Left lobe of liver (tissue), 2 donors: ENCODE results near the gene MAP3K4. TPM values are rescaled to one million over a fixed set of nuclear protein-coding genes. Genes with fewer than 3 reads are reported as not detected.

Experiments used
- ATAC-seq: fragments of 200-7000 bp; cut with Tn5 transposase; one replicate; pipeline ENCODE4 v1.9.1; 2020; ENCODE audit warnings: mild to moderate bottlenecking, moderate library complexity
- DNase-seq: peaks from one replicate; pipeline ENCODE4 v3.0.0-alpha.2; 2020; ENCODE audit warnings: low spot score
- total RNA-seq: library from RNA; stranded (reverse); gene quantifications from one replicate; pipeline ENCODE4 v1.2.1, GENCODE V29; 2021
- donor health status: DM: no; HTN: no; CAD: no; lungs with moderate emphysema.
- donor health status: DM: no; HTN: yes; CAD: no.

MAP3K4 gene
- total RNA-seq, 1 donor from 2014 or later = 11.2 TPM

DNA sequence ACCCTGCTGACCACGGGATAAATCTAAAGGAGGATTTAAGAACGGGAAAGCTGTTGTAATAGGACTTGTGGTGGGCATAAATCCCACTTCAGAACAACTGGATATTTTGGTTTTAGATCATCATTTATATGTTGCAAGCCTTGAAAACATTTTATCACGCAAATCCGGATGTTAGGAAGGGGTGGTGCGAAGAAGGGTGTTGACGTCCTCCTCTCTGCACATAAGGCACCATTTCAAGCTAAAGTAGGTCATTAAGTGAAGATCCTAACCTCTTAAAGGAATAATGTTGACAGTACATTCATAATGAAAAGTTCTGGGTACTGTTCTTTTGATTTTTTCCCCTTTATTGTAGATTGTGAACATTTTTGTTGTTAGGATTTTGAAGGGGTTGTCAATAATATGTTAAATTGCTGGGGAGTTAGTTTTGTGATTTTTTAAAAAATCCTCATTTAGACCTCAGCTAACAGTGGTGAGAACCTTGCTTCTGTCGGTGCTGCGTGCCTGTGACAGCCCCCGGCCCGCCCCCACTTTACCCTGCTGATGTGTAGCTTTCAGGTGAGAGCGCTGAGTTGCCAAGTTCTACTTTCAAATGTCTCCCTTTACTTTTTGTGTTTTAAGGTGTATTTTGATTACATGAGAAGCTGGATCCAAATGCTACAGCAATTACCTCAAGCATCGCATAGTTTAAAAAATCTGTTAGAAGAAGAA, 88.8 kb downstream of the MAP3K4 start:
- ATAC-seq = no peak
- DNase-seq = no peak

DNA sequence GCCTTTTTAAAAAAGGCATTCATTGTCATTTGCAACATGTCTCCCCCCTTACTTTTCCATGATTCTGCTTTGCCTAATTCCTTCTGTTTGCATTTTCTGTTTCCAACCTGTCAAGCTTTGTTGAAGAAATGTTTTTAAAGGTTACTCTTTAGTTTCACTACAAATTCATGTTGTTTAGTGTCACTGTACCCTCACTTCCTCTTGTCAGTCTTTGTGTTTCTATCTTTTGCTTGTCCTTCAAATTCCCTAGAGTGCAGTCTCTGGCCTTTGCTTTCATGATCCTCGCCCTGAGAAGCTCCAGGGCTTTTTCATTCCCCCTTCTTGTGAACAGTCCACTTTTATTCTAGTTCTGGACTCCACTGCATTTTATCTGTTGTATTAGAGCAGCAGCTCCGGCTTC, 90.6 kb downstream of the MAP3K4 start:
- ATAC-seq = no peak
- DNase-seq = no peak

DNA sequence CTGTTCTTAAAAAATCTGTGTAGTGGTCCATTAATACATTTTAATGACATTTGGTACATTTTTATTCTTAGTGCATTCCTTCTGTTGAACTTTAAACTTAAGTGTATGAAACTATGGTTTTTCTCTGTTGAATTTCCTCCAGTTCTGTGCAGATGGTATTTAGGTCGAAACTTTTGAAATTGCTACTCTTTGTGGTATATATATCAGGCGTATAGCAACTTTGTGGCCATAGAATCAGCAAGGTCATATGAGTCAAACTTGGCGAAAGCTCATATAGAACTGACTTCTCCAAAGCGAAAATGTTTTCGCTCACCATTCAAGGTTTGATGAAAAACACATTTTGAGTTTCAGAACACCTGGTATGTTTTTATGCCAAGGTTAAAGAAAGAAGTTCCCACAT, 93.7 kb downstream of the MAP3K4 start:
- no peak for DNase-seq
- no peak for ATAC-seq

- no peak for ATAC-seq
- DNase-seq = no peak
Observed at GRCh38 chr6:161088676-161089328, 97.2 kb downstream of the MAP3K4 start.

- DNase-seq (no peak), ATAC-seq (no peak)
Observed at GRCh38 chr6:161091151-161091550, 99.6 kb downstream of the MAP3K4 start.

DNA sequence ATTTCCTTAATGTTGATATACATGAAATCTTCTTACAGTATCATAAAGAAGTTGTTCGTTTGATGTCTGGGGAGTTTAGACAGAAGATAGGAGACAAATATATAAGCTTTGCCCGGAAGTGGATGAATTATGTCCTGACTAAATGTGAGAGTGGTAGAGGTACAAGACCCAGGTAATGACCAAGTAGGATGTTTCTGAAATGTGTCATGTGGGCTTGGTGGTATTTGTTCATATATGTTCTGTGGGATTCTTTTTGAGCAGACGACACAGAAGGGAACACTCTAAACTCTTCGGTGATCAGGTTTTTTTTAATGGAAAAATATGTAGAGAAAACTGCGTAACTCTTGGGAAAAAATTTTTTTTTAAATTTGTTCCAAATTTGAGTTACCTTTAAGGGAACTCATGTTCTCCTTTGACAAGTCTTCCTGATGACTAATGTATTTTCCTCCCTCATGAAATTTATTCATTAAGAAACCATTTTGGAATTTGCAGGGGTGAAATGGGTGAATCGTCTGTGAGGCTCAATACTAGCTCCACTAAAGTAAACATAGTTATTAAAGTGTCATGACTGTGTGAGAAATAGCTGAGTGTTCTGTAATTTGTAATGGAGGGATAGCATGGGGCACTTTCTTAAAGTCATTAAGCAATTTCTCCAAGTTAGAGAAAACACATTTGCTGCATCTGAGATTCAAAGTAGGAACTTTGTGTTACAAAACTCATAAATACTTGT, 100.6 kb downstream of the MAP3K4 start:
- no peak for DNase-seq
- no peak for ATAC-seq

DNA sequence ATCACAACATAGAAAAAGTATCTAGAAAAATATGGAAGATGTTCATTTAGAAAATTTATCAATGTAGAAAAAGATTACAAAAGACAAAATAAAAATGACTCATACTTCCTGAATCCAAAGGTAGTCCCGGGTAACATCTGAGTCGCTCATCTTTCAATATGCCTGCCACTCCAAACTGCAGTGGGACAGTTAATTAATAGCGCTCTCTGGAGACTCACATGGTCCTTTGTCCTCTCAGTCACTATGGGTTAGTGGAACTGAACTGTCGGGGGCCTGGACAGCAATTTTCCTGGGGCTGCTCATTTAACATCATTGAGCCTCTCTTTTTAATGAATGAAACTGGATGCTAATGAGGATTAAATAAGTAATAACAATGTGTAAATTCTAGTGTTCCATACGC, 103.4 kb downstream of the MAP3K4 start:
- DNase-seq (no peak), ATAC-seq (no peak)

DNA sequence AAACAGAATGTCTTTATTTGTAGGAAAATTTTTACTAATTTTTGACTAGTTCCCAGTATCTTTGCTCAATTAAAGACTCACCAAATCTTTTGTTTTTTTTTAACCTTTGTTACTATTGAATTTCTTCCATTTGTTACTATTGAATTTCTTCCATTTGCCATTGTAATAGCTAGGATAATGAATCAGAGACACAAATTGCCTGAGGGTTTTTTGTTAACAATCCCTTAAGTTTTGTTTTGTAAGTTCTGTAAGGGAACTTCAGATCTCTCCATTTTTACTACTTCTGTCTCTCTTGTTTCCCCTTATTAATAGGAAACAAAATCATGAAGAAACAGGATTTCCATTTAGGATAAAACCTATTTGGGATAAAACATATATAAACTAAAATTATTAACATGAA, 104.3 kb downstream of the MAP3K4 start:
- DNase-seq (no peak), ATAC-seq (no peak)

GRCh38 chr6:161100072-161100471, 108.5 kb downstream of the MAP3K4 start:
- no peak for DNase-seq
- peak; percentile 29 for ATAC-seq

DNA sequence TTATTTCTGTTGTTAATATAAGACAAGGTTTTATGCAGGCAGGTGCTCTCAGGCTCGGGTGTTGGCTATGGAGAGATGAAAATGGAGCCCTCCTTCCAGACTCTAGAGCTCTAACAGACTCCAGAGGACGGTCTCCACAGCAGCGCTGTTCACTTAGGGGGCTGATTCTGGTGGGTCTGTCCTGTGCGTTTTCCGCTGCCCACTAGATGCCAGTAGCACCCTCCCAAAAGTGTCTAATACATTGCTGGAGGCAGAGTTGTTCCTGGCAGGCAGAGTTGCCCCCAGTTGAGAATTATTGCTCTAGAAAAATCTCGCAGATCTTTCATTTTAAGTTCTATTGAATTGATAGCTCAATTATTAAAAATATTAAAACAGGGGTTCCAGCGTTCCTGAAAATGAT, 109.9 kb downstream of the MAP3K4 start:
- ATAC-seq (no peak), DNase-seq (no peak)

DNA sequence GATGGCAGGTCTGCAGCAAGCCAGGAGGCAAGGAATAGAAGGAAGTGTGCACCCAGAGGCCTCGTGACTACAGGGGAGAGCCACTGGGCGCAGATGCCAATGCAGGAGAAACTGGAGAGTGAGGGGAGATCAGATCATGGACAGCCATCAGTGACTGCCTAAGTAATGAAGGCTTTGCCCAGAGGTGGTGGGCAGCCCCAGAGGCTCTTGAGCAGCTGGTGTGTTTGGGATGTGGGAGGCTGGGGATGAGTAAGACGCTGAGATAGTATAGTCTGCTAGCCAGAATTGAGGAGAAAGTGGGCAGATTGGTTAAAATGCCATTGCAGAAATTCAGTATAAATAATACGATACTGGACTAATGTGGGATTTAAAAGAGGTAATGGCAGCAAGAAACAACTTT, 111.9 kb downstream of the MAP3K4 start:
- DNase-seq (no peak), ATAC-seq (no peak)

DNA sequence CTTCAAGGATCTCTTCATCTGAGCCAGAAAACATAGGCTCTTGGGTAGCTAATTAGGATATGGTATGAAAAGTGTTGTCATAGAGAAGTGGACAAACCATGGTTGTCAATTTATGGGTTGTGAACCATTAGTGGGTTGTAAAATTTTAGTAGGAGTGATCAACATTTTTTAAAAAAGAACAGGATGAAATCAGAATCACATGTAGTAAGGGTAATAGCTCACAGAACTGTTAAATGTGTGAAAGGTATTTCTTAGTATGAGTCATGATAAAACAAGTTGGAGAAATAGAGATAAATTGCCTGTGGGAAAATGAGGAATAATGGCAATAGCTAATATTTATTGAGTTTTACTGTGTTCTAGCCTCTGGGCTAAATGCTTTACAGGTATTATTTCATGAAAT, 113.4 kb downstream of the MAP3K4 start:
- no peak for DNase-seq
- no peak for ATAC-seq

DNA sequence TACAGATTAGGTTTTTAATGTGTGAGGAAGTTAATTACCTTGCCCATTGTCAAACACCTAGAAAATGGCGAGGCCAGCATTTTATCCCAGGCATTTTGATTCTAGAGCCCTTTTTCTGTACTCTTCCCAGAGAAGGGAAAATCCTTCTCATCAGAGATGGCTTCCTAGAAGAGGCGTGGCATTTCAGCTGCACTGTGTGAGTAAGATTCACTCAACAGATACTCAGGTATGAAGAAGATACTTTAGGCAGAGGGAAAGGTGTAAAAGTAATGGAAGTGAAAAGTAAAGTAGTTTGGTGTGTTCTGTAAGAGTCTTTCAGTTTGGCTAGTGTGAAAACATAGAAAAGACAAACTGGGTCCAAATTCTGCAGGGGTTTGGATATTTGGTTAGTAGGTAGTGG, 113.8 kb downstream of the MAP3K4 start:
- no peak for DNase-seq
- ATAC-seq = no peak

GRCh38 chr6:161107779-161108730, 116.5 kb downstream of the MAP3K4 start:
- ATAC-seq = no peak
- no peak for DNase-seq

GRCh38 chr6:161108916-161109315, 117.3 kb downstream of the MAP3K4 start:
- DNase-seq (no peak), ATAC-seq (no peak)

- no peak for DNase-seq
- ATAC-seq = no peak
Observed at GRCh38 chr6:161109366-161109765, 117.8 kb downstream of the MAP3K4 start.

- DNase-seq (no peak), ATAC-seq (no peak)
Observed at GRCh38 chr6:161110028-161110779, 118.6 kb downstream of the MAP3K4 start.

DNA sequence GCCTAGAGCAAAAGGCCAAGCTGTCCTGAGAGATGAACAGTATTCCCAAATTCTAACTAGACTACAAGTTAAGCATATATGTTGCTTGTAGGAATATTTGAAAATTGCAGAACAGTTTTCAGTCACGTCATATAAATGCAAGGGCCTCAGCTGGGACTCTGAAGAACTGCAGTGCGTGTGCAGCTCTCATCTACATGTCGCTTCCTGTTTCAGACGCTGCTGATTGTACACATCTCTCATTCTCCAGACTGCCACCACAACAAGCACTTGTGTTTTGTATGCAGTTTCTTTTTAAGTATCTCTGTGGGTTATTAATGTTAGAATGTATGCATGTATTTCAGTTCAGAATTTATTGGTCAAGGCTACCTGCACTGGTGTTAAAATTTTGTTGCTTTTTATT, 119.7 kb downstream of the MAP3K4 start:
- no peak for ATAC-seq

DNA sequence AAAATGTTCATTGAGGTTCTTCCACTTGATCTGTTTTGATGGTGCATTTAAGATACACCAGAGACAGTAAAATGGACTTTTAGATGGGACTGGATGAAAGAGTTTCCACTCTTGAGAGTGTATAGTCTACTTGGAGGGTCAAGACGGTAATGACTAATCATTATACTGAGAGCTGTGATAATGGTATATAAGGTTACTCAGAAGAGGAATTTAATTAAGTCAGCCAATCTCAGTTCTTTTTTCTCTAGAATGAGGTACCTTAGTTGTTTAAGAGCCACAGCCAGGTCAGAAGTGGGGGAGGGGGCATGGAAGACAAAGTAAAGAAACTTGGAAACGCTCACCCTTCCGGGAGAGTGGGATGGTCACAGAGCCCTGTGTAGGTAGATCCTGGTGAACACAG, 123.9 kb downstream of the MAP3K4 start:
- ATAC-seq (no peak), DNase-seq (no peak)

More for the DNA sequence above, 119.7 kb downstream of the MAP3K4 start:
- DNase-seq = no peak

DNA sequence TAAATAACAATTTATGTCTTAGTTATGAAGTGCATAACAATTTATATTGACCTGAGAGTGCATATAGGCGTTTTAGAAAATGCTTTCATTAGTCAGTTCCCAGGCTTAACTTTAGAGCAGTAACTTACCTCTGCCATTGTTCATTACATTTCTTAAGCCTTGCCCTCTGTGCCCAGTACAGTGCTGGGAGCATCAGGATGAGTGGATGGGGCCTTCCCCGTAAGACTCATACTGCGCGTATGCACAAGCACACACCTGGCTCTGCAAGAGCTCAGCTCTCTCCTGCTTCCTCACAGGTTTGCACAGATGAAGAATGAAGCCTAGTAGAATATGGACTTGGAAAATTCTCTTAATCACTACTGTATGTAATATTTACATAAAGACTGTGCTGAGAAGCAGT, 125.0 kb downstream of the MAP3K4 start:
- ATAC-seq = no peak
- DNase-seq = no peak
